ENCODE data around the gene ZNF141.
"Not testable (repeated sequence)": the region's sequence is repeated elsewhere in the genome, so short reads cannot be mapped to it uniquely, and the experiment has no call there.

Gene ZNF141

GRCh38 chr4:337143-337931 lies at the start of gene ZNF141:
Gene ZNF141 (plus strand): TSS chr4:337814. CDS start chr4:337984, 170 bp downstream.
- peak; percentile 98 for DNase-seq (ENCODE audit: low read depth)

- DNase-seq (ENCODE audit: low read depth) = no peak
Measured at GRCh38 chr4:288891-289290, 48.7 kb upstream of the ZNF141 start.

GRCh38 chr4:294732-295131 lies 42.9 kb upstream of the ZNF141 start:
- DNase-seq (ENCODE audit: low read depth) = no peak

- DNase-seq (ENCODE audit: low read depth) = no peak
Measured at GRCh38 chr4:302381-302780, 35.2 kb upstream of the ZNF141 start.

GRCh38 chr4:304516-304915 lies 33.1 kb upstream of the ZNF141 start:
- not testable (repeated sequence) for DNase-seq (ENCODE audit: low read depth)

GRCh38 chr4:304969-305680 lies 32.5 kb upstream of the ZNF141 start, which contains the start of gene ZNF732:
Gene ZNF732 (minus strand): TSS chr4:305474. CDS start chr4:305310, 164 bp downstream.
- peak; percentile 39 for DNase-seq (ENCODE audit: low read depth)

- no peak for DNase-seq (ENCODE audit: low read depth)
Measured at GRCh38 chr4:306551-306961, 31.1 kb upstream of the ZNF141 start.

- no peak for DNase-seq (ENCODE audit: low read depth)
Measured at GRCh38 chr4:309807-310206, 27.8 kb upstream of the ZNF141 start.

GRCh38 chr4:314296-314903 lies 23.2 kb upstream of the ZNF141 start:
- no peak for DNase-seq (ENCODE audit: low read depth)

- no peak for DNase-seq (ENCODE audit: low read depth)
Measured at GRCh38 chr4:328729-329128, 8.9 kb upstream of the ZNF141 start.

GRCh38 chr4:335515-335914 lies 2.1 kb upstream of the ZNF141 start:
- DNase-seq (ENCODE audit: low read depth) = no peak

GRCh38 chr4:336099-336892 lies 1.3 kb upstream of the ZNF141 start:
- no peak for DNase-seq (ENCODE audit: low read depth)

GRCh38 chr4:336893-337142 lies 796 bp upstream of the ZNF141 start:
- DNase-seq (ENCODE audit: low read depth) = no peak

GRCh38 chr4:337932-338758 lies 531 bp downstream of the ZNF141 start:
- DNase-seq (ENCODE audit: low read depth) = no peak

GRCh38 chr4:338759-339097 lies 1.1 kb downstream of the ZNF141 start:
- DNase-seq (ENCODE audit: low read depth) = no peak

- DNase-seq (ENCODE audit: low read depth) = no peak
Measured at GRCh38 chr4:340011-340410, 2.4 kb downstream of the ZNF141 start.

- DNase-seq (ENCODE audit: low read depth) = no peak
Measured at GRCh38 chr4:373062-373839, 35.6 kb downstream of the ZNF141 start.

- no peak for DNase-seq (ENCODE audit: low read depth)
Measured at GRCh38 chr4:374298-375160, 36.9 kb downstream of the ZNF141 start.

GRCh38 chr4:384311-385010 lies 46.8 kb downstream of the ZNF141 start:
- DNase-seq (ENCODE audit: low read depth) = no peak
